Activated CD8-positive, alpha-beta T cell treated with anti-CD3 and anti-CD28 coated beads, Interleukin-2, amount 10 ng/mL, durations not matched to agents 7 days and 5 days (primary cell): Measurements from ENCODE around the gene UBE2J2. TPM values are rescaled to one million over a fixed set of nuclear protein-coding genes. Genes with fewer than 3 reads are reported as not detected.

ENCODE experiments used
- ATAC-seq: fragments of 150-1000 bp; cut with Tn5 transposase; one replicate; pipeline ENCODE4 v1.10.0; 2021; ENCODE audit warnings: moderate library complexity
- CTCF ChIA-PET: fragments of 350-600 bp; sonication (Branson Sonifier 250); formaldehyde crosslinking; loops from one replicate; lab custom pipeline; 2021; ENCODE audit warnings: antibody characterized with exemption; lab: Charles Lee
- POLR2A ChIA-PET: fragments of 350-600 bp; sonication (Branson Sonifier 250); formaldehyde crosslinking; loops from one replicate; lab custom pipeline; 2021; ENCODE audit warnings: antibody characterized with exemption; lab: Charles Lee
- DNase-seq: peaks from one replicate; pipeline ENCODE4 v3.0.0-alpha.2; 2020
- H3K27ac Mint-ChIP-seq: one replicate; pipeline ENCODE4 v1.8.0; 2021; ENCODE audit warnings: mild to moderate bottlenecking, mixed read lengths
- H3K27me3 Mint-ChIP-seq: one replicate; pipeline ENCODE4 v1.8.0; 2021; ENCODE audit warnings: low read depth, mixed read lengths
- H3K36me3 Mint-ChIP-seq: one replicate; pipeline ENCODE4 v1.8.0; 2021; ENCODE audit warnings: low read depth, mixed read lengths
- H3K4me1 Mint-ChIP-seq: one replicate; pipeline ENCODE4 v1.8.0; 2021; ENCODE audit warnings: low read depth, mixed read lengths
- H3K4me3 Mint-ChIP-seq: one replicate; pipeline ENCODE4 v1.8.0; 2021; ENCODE audit warnings: mild to moderate bottlenecking, mixed read lengths
- H3K9me3 Mint-ChIP-seq: one replicate; pipeline ENCODE4 v1.8.0; 2022; ENCODE audit warnings: mixed read lengths; ENCODE audit not compliant: insufficient read depth
- total RNA-seq, 2 experiments: library from RNA; stranded (reverse); gene quantifications; one replicate each; pipeline ENCODE4 v1.2.3, GENCODE V29; 2021

Gene UBE2J2
- total RNA-seq, 2 experiments from 2014 or later: 62.3 to 67.5 TPM

DNA sequence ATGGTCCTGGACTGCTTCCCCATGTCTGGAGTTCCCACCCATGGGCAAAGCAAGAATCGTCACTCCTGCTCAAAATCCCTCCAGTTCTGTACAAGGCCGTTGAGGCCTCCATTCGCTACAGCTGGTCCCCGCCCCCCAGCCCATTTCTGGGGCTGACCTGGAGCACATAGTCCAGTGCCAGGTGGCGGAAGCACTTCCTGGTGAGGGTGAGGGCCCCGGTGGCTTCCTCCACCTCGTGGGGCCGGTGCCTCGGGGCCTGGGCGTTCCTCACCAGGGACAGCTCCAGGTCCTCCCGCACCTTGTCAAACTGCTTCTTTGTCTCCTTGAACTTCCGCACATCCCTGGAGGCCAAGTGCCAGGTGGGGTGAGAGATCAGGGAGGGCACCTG lies 26.7 kb upstream of the UBE2J2 start:
- CTCF ChIA-PET: no interaction called here
- Mint-ChIP-seq H3K36me3 (no peaks in the 10 kb centered on the region), H3K27me3 (no peaks in the 10 kb centered on the region), H3K27ac (no peak overlapping the region), H3K9me3 (no peaks in the 10 kb centered on the region), H3K4me3 (no peak overlapping the region), H3K4me1 (peaks cover 9% of the 10 kb centered on the region)
- ATAC-seq: no peak
- no peak for DNase-seq
- POLR2A ChIA-PET: no interaction called here

DNA sequence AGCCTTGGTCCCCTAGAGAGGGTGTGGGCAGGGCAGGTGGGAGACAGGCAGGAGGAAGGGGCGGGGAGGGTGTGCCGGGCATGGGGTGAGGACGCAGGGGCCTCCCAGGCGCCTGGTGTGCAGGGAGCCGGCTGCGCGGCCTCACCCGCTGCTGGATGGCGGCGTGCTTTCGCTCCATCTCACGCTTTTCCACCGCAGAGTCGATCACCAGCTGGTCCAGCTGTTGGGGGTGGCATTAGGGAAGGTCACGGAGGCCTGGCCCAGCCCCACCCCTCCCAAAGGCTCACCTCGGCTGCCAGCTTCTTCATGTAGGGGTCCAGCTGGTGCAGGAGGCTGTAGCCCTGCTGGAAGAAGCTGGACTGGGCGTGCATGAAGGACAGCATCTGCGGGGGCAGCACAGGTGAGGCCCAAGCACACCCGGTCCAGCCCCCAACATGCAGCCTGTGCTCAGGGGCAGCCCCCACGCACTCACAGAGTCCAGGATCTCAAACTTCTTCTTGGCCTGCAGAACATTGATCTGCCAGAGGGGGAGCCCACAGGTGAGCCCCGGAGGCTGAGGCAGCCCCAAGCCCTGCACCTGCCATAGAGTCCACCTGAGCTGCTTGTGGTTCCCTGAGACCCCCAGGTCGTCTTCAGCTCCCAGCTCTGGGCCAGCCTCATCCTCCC lies 26.2 kb upstream of the UBE2J2 start:
- CTCF ChIA-PET: no interaction called here
- ATAC-seq (peak; percentile 71), DNase-seq (peak; percentile 56)
- Mint-ChIP-seq H3K27ac (no peak overlapping the region), H3K36me3 (no peaks in the 10 kb centered on the region), H3K4me3 (no peak overlapping the region), H3K4me1 (peaks cover 4% of the 10 kb centered on the region), H3K27me3 (no peaks in the 10 kb centered on the region), H3K9me3 (no peaks in the 10 kb centered on the region)
- POLR2A ChIA-PET: no interaction called here

DNA sequence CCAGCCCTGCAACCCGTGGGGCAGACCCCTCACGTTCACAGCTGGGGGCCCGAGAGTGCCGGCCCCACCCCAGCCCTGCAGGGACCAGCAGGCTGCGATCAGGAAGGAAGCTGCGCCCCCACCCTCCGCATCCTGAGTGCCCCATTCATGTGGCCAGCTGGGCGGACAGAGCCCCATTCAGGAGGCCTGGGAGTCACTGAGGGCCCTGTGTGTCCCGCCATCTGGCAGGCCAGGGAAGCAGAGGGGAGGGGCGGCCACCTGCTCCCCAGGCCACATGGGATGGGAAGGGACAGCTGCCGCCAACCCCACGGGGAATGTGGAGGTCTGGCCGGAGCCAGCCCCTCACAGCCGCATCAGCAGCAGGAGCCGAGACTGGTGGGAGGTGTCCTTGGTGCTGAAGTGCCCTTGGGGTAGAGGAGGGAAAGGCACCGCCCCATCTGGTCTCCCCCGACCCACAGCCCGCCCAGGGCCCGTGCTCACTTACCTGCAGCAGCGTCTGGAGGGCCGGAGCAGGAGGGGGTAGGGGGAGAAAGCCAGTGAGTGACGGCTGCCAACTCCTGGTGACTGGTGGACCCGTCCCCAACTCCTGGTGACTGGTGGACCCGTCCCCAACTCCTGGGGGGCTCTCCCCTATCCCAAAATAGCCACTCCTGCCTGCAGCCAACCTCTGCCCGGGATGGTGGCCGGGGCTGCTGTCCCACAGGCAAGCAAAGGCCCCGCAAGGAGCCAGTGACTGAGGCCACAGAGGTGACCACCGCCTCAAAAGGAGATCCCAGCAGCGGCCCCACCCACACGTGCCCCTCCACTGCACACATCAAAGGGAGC lies 25.4 kb upstream of the UBE2J2 start:
- ChIA-PET POLR2A (no interaction called here), CTCF (no interaction called here)
- peaks cover 1% of the 10 kb centered on the region for H3K36me3 Mint-ChIP-seq
- no peaks in the 10 kb centered on the region for H3K4me1 Mint-ChIP-seq
- no peaks in the 10 kb centered on the region for H3K9me3 Mint-ChIP-seq
- no peak for ATAC-seq
- H3K4me3 Mint-ChIP-seq: no peak overlapping the region
- no peak overlapping the region for H3K27ac Mint-ChIP-seq
- DNase-seq: peak; percentile 43
- no peaks in the 10 kb centered on the region for H3K27me3 Mint-ChIP-seq

DNA sequence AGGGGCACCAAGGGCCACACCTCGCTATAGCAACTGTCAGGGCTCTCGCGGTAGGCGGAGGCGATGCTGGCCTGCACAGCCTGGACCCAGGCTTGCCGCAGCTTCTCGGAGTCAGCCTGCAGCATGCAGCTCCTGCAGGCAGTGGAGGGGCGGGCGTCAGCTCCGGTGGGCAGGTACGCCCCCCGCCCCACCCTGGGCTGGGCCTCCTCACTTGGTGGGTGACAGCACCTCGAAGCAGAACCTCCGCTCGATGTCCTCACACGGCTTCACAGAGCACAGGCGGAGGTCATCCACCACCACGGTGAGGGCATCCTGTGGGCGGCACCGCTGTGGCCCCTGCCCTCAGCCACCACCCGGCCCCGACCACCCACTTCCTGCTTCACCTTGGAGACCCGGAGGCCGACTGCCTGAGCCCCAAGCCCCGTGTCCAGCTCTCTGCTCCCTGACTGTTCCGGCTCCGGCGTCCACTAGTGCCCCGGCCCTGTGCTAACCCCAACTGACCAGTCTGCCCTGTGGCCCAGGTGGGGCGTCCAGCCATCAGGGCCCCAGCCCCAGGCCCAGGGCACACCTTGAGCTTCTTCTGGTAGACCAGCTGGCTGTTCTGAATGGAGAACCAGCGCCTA lies 24.3 kb upstream of the UBE2J2 start:
- no peak overlapping the region for H3K27ac Mint-ChIP-seq
- ChIA-PET POLR2A (no interaction called here), CTCF (no interaction called here)
- no peaks in the 10 kb centered on the region for H3K27me3 Mint-ChIP-seq
- H3K36me3 Mint-ChIP-seq: peaks cover 1% of the 10 kb centered on the region
- no peaks in the 10 kb centered on the region for H3K4me1 Mint-ChIP-seq
- no peak for DNase-seq
- H3K9me3 Mint-ChIP-seq: no peaks in the 10 kb centered on the region
- ATAC-seq: no peak
- H3K4me3 Mint-ChIP-seq: no peak overlapping the region

DNA sequence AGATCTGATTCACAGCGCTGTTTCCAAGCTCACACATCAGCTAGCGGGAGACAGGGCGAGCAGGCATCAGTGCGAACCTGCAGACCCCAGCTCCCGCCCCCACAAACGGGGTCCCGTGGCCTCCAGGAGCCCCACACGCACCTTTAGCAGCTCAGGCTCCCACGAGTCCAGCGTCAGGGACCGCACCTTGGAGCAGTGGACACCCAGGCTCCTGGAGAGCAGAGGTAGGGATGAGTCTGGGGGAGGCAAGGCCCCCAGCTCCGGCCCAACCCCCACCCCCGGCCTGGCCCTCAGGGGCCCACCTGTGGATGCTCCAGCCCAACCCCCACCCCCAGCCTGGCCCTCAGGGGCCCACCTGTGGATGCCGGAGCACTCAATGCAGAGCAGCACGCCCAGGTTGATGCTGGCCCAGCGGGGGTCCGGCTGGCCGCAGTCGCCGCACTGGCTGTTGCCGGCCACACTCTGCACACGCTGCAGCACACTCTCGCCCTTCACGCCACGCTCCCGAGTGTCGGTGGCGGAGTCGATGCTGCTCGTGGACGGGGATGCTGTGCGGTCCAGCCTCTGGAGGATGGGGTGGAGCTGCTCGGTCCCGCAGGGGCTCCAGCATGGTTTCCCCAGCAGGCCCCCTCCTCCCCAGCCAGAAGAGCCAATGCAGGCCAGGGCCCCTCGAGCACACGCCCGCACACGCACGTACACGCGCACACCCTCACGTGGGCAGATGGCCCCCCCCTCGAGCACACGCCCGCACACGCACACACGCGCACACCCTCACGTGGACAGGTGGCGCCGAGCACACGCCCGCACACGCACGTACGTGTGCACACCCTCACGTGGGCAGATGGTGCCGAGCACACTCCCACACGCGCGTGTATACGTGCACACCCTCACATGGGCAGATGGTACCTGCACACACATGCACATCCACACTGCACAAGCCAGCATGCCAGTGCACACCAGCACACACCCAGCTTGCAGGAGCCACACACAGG lies 22.7 kb upstream of the UBE2J2 start:
- no peak for ATAC-seq
- peaks cover 4% of the 10 kb centered on the region for H3K36me3 Mint-ChIP-seq

DNA sequence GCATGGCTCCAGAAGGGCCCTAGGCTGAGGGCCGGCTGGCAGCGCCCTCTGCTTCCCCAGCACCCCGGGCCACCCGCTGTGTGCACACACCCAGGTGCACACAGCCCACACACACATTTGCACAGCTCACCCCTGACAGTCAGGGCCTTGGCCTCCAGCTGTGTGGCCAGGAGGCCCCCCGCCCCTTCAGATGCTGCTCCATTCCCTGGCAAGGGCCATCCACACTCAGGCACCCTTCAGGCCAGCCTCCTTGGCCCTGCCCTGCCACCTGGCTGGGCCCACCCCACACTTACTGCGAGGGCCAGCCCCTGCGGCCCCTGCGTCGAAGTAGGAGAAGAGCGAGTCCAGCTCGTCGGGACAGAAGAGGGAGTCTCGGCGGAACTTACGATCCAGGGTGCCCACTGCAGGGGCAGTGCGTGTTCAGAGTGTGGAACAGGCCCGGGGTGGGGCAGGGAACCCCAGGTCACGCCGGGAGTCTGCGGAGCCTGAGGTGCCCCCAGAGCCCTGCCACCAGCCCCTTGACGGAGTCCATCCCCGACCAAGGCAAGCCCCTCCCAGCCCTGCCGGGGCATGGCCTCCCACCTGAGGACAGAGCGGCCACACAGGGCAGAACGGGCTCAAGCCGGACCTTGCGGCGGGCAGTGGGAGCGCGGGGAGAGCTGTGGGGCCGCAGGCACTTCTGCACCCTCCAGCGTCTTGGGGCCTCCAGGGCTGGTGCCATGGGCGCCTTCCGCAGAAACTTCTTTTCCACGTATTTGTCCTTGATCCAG lies 21.7 kb upstream of the UBE2J2 start:
- DNase-seq: no peak
- H3K36me3 Mint-ChIP-seq: peaks cover 4% of the 10 kb centered on the region
- ATAC-seq: no peak
- CTCF ChIA-PET: no interaction called here
- H3K4me3 Mint-ChIP-seq: no peak overlapping the region
- no peaks in the 10 kb centered on the region for H3K9me3 Mint-ChIP-seq
- H3K27ac Mint-ChIP-seq: no peak overlapping the region
- no peaks in the 10 kb centered on the region for H3K27me3 Mint-ChIP-seq
- POLR2A ChIA-PET: no interaction called here
- H3K4me1 Mint-ChIP-seq: peaks cover 6% of the 10 kb centered on the region

More for the DNA sequence above, 22.7 kb upstream of the UBE2J2 start:
- Mint-ChIP-seq H3K4me3 (no peak overlapping the region), H3K4me1 (peaks cover 6% of the 10 kb centered on the region), H3K9me3 (no peaks in the 10 kb centered on the region), H3K27ac (no peak overlapping the region), H3K27me3 (no peaks in the 10 kb centered on the region)
- POLR2A ChIA-PET: no interaction called here
- CTCF ChIA-PET: no interaction called here
- no peak for DNase-seq

DNA sequence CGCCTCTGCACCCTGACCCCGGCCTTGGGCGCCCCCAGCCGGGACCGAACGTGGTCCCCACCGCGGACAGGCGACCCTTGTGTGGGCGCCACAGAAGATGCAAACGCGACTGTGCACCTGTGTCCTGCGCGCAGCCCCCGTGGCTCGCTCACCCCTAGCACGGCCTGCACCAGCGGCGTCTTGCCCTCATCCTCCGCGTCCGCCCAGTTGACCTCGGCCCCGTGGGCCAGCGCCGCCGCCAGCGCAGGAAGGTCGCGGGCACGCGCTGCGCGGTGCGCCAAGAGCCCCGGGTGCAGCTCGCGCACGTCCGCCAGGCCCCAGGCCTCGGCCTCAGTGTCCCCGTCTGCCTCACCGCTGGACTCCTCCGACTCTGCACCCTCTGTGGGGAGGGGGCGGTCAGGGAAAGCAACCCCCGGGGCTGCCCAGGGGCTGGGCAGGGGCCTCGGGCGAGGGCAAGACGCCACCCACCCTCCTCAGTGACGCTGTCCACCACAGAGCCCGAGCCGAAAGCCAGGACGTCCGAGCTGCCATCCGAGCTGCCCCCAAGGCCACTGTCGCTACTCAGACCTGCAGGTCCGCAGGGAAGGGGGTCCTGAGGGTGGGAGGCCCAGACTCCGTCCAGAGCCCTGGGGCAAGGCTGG lies 20.7 kb upstream of the UBE2J2 start:
- H3K4me1 Mint-ChIP-seq: peaks cover 6% of the 10 kb centered on the region
- no peaks in the 10 kb centered on the region for H3K9me3 Mint-ChIP-seq
- H3K4me3 Mint-ChIP-seq: no peak overlapping the region
- ATAC-seq (no peak), DNase-seq (no peak)
- CTCF ChIA-PET: no interaction called here
- peaks cover 4% of the 10 kb centered on the region for H3K36me3 Mint-ChIP-seq
- no peaks in the 10 kb centered on the region for H3K27me3 Mint-ChIP-seq
- POLR2A ChIA-PET: no interaction called here
- H3K27ac Mint-ChIP-seq: no peak overlapping the region

DNA sequence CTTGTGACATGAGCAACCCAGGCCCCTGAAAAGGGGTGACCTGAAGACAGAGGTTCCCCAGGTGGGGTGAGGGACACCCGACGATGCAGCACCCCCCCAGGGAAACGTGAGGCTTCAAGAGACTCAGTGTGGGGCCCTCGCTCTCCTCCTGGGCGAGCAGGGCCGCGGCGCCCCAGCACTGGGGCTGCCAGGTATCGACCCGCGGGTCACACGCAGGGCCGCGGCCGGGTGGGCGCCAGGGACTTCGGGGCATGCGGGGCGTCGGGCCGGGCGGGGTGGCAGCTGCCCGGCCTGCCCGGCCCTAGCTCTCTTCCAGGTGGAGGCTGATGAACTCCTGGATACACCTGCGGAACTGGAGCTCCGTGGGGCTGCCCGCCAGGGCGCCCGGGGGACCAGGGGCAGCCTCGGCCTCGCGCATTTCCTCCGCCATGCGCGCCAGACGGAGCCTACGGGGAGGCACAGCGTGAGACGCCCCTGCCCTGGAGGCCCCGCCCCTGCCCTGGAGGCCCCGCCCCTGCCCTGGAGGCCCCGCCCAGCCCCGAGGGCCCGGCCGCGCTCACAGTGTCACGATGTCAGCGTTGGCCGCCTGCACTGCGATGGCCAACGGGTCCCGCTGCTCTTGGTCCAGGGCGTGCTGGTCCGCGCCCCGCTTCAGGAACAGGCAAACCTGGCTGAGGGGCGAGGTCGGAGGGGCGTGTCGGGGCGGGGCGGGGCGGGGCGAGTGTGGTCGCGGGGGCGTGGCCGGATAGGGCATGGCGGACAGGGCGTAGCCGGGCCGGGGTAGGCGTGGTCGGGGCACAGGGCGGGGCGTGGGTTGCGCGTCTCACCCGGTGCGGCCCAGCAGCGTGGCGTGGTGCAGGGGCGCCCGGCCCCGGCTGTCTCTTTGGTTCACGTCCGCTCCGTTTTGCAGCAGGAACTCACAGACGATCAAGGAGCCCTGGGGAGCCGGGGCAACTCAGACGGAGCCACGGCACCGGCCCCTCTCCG lies 19.9 kb upstream of the UBE2J2 start:
- ChIA-PET POLR2A (no interaction called here), CTCF (no interaction called here)
- peaks cover 6% of the 10 kb centered on the region for H3K4me1 Mint-ChIP-seq

DNA sequence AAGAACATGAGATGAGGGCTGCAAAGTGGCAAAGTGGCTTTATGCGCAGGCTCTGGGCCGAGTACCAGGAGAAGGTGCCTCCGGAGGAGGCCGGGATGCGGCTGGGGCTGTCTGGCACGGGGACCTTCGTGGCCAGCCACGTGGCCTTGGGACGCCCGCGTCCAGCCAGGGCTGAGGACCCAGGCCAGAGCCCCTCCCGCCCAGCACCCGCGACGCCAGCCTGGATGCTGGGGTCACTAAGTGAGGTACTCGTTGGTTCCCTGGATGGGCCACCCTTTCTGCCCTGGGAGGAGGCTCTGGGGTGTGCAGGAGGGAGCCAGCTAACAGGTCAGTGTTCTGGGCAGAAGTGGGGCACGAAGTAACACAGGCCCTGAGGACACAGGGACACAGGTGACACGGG lies 19.2 kb upstream of the UBE2J2 start:
- Mint-ChIP-seq H3K4me1 (peaks cover 6% of the 10 kb centered on the region), H3K36me3 (peaks cover 4% of the 10 kb centered on the region), H3K9me3 (no peaks in the 10 kb centered on the region), H3K4me3 (no peak overlapping the region), H3K27ac (no peak overlapping the region), H3K27me3 (no peaks in the 10 kb centered on the region)
- CTCF ChIA-PET: interaction anchor here (1.1 to 3.2 kb wide), 3 partner anchors 42 to 176 kb away, joined by 4 to 61 read pairs (median 6); no protein-coding TSS in a partner anchor
- ATAC-seq: no peak
- POLR2A ChIA-PET: no interaction called here
- no peak for DNase-seq

More for the DNA sequence above, 19.9 kb upstream of the UBE2J2 start:
- peaks cover 4% of the 10 kb centered on the region for H3K36me3 Mint-ChIP-seq
- no peaks in the 10 kb centered on the region for H3K9me3 Mint-ChIP-seq
- no peaks in the 10 kb centered on the region for H3K27me3 Mint-ChIP-seq
- ATAC-seq: peak; percentile 20
- DNase-seq: no peak
- H3K4me3 Mint-ChIP-seq: no peak overlapping the region
- no peak overlapping the region for H3K27ac Mint-ChIP-seq

DNA sequence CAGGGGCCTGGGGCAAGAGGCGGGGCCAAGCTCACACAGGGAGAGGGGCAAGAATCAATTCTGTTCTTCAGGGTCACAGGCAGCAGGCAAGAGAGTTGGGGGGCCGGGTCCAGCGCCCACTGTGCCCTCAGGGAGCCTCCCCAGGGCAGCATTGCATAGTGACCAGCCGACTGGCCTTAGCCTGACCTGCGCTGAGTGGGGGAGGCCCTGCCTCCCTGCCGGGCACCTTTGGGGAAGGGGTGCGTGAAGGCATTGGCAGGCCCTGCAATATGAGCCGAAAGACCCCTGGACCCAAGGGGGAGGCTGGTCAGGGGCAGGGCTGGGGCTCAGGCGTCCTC lies 18.8 kb upstream of the UBE2J2 start:
- Mint-ChIP-seq H3K36me3 (peaks cover 4% of the 10 kb centered on the region), H3K9me3 (no peaks in the 10 kb centered on the region), H3K4me1 (peaks cover 6% of the 10 kb centered on the region), H3K27ac (no peak overlapping the region), H3K4me3 (no peak overlapping the region), H3K27me3 (no peaks in the 10 kb centered on the region)
- ChIA-PET CTCF (interaction anchor here (0.5 to 3.2 kb wide), 12 partner anchors 13 to 309 kb away, joined by 3 to 61 read pairs (median 4); partner anchors contain the start of gene UBE2J2), POLR2A (no interaction called here)
- DNase-seq: no peak
- ATAC-seq: no peak
